ENCODE results near the gene LTA4H.

Gene LTA4H

GRCh38 chr12:96057986-96058553 is 22.7 kb upstream of the LTA4H start:
- CTCF ChIA-PET: interaction anchor here (1.0 kb wide), 2 partner anchors 157 to 343 kb away, joined by 3 to 6 read pairs; no protein-coding TSS in a partner anchor
- POLR2A ChIA-PET (ENCODE audit: low non-redundant PET): no interaction called here
- TF ChIP-seq CTCF (conservative IDR thresholded peaks at IDR 0.05; ENCODE audit: low read depth): no peak
- no peak overlapping the region for H3K27ac ChIP-seq
- no peak for DNase-seq (ENCODE audit: low spot score)

DNA sequence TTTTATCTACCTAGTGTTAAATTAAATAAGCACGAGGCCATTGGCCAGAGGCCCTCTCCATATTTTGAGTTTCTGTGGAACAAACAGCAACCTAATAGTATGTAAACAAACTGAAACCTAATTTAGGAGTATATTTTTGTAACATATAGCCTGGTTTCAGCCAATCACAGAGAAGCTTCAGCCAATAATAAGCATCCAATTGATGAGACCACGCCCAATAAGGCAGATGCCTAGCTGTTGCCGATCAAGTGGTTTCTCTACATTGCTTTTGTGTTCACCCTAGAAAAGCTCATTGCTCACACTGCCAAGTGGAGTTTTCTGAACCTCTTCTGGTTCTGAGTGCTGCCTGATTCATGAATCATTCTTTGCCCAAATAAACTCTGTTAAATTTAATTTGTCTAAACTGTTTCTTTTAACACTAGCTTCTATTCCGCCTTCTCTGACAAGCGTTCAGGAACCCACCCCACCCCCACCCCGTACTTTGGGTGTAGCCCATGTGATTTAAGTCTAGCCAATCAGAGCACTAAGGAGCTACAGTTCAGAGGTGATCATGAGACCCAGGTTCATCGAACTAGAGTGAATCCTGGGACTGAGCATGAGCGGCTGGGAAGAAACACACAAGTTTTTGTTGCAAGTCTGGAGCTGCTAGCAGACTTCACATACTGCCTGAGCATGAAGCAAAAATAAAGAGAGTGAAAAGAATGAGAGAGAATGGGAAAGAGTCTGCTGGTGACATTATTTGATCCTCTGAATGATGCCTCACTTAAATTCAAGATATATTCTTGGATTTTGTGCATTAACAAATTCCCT is 21.5 kb upstream of the LTA4H start:
- CTCF ChIA-PET: no interaction called here

GRCh38 chr12:96054244-96054610 is 18.8 kb upstream of the LTA4H start:
- no peak for TF ChIP-seq CTCF (conservative IDR thresholded peaks at IDR 0.05; ENCODE audit: low read depth)
- POLR2A ChIA-PET (ENCODE audit: low non-redundant PET): no interaction called here
- no peak overlapping the region for H3K27ac ChIP-seq
- no peak for DNase-seq (ENCODE audit: low spot score)
- CTCF ChIA-PET: interaction anchor here (0.6 to 1.1 kb wide), 2 partner anchors 52 to 161 kb away, joined by 3 read pairs; no protein-coding TSS in a partner anchor

More for the DNA sequence above, 21.5 kb upstream of the LTA4H start:
- DNase-seq (ENCODE audit: low spot score): no peak
- H3K27ac ChIP-seq: no peak overlapping the region
- no peak for TF ChIP-seq CTCF (conservative IDR thresholded peaks at IDR 0.05; ENCODE audit: low read depth)
- POLR2A ChIA-PET (ENCODE audit: low non-redundant PET): interaction anchor here (0.6 kb wide), 1 partner anchor 202 kb away, joined by 3 read pairs; no protein-coding TSS in a partner anchor

DNA sequence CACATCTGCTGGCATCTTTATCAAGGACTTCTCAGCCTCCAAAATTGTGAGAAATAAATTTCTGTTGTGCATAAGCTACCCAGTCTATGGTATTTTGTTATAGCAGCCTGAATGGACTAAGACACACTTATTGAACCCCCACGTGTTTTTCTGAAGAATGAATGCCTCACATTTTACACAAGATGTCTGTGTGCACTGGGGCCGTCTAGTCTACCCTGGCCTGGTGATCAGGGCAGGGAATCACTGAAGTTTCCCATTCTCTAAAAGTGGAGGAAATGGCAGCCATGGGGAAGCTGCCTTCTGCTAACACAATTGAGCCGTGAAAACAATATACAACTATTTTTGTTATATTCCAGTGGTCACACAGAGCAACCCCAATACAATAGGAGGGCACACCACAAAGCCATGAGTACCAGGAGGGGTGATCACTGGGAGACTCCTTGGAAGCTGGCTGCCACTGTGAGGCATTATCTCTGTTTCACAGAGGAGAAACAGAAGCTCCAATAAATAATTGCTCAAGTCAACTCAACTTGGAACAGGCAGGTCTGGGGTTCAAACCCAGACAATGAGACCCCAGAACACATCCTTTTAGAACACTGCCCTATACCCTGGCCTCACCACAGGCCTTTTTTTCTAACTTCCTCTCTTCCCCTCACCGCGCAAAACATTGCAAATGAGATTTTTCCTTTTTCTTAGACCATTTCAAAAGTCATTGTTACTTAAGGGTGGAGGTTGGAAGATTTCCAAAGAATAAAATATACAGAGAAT is 18.3 kb upstream of the LTA4H start:
- POLR2A ChIA-PET (ENCODE audit: low non-redundant PET): no interaction called here

DNA sequence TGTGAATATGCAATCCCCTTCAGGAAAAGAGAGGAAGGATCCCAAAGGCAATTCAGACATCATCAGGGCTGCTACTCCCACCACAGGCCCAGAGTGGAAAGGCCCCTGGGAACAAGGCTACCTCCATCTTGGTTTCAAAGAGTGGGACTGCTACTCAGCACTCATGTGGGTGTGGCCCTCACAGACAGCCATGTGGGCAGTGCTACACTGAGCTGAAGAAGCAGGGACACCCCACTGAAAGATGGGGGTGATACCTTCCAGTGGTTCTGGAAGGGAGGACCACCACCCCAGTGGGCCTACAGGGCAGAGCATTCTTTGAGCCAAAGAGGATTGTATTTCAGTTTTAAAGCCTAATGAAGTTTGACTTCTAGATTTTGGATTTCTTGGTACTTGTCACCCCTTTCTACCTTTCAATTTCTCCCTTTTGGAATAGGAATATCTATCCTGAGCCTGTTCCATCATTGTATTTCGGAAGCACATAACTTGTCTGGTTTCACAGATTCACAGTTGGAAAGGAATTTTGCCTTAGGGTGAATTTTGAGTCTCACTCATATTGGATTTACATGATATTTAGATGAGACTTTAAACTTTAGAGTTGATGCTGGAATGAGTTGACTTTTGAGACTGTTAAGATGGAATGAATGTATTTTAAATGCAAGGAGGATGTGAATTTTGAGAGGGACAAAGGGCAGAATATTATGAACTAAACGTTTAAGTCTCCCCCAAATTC is 16.5 kb upstream of the LTA4H start:
- no peak overlapping the region for H3K27ac ChIP-seq
- ChIA-PET POLR2A (ENCODE audit: low non-redundant PET) (no interaction called here), CTCF (no interaction called here)
- TF ChIP-seq CTCF (conservative IDR thresholded peaks at IDR 0.05; ENCODE audit: low read depth): no peak
- DNase-seq (ENCODE audit: low spot score): no peak

More for the DNA sequence above, 18.3 kb upstream of the LTA4H start:
- CTCF ChIA-PET: interaction anchor here (0.6 to 1.1 kb wide), 3 partner anchors 52 to 161 kb away, joined by 3 read pairs; no protein-coding TSS in a partner anchor
- H3K27ac ChIP-seq: no peak overlapping the region
- no peak for DNase-seq (ENCODE audit: low spot score)
- TF ChIP-seq CTCF (conservative IDR thresholded peaks at IDR 0.05; ENCODE audit: low read depth): no peak

DNA sequence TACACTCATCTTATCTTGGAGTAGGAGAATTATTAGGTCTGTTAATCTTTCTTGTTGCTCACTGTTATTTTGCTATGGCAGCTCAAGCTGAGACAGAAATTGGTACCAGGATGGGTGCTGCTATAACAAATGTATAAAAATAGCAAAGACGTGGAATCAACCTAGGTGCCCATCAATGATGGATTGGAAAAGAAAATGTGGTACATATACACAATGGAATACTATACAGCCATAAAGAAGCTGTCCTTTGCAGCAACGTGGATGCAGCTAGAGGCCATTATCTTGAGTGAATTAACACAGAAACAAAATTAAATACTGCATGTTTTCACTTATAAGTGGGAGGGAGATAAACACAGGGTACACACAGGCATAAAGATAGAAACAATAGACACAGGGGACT is 14.8 kb upstream of the LTA4H start:
- no peak overlapping the region for H3K27ac ChIP-seq
- POLR2A ChIA-PET (ENCODE audit: low non-redundant PET): no interaction called here

More for the DNA sequence above, 14.8 kb upstream of the LTA4H start:
- no peak for TF ChIP-seq CTCF (conservative IDR thresholded peaks at IDR 0.05; ENCODE audit: low read depth)
- DNase-seq (ENCODE audit: low spot score): no peak
- CTCF ChIA-PET: no interaction called here
